ENCODE measurements around the gene DNHD1.

Gene DNHD1

GRCh38 chr11:6468712-6469495, 28.2 kb upstream of the DNHD1 start:
- Histone ChIP-seq H3K27me3 (ENCODE audit: low read depth, low read length) (no peaks in the 10 kb centered on the region), H3K27ac (ENCODE audit: low read length) (peak overlapping the region; percentile 32), H3K36me3 (ENCODE audit: control insufficient read depth in 1 of 2, insufficient read depth in 2 of 2, low read length in 2 of 2) (peaks cover 14 to 16% of the 10 kb centered on the region in 2 donors), H3K4me1 (ENCODE audit: control insufficient read depth in 1 of 2, insufficient read depth in 2 of 2, low read length in 2 of 2) (peaks cover 14 to 21% of the 10 kb centered on the region in 2 donors), H3K4me3 (ENCODE audit: low read depth in 1 of 2, low read length in 2 of 2) (no peak overlapping the region), H3K9me3 (ENCODE audit: control insufficient read depth in 1 of 2, low read length in 2 of 2) (no peaks in the 10 kb centered on the region)

GRCh38 chr11:6469599-6469998, 27.5 kb upstream of the DNHD1 start:
- peaks cover 14 to 21% of the 10 kb centered on the region in 2 donors for H3K4me1 ChIP-seq (ENCODE audit: control insufficient read depth in 1 of 2, insufficient read depth in 2 of 2, low read length in 2 of 2)
- peak overlapping the region; percentile 28 for H3K27ac ChIP-seq (ENCODE audit: low read length)
- peaks cover 9% of the 10 kb centered on the region in 2 donors for H3K36me3 ChIP-seq (ENCODE audit: control insufficient read depth in 1 of 2, insufficient read depth in 2 of 2, low read length in 2 of 2)
- H3K4me3 ChIP-seq (ENCODE audit: low read depth in 1 of 2, low read length in 2 of 2), result no peak overlapping the region
- H3K9me3 ChIP-seq (ENCODE audit: control insufficient read depth in 1 of 2, low read length in 2 of 2), result no peaks in the 10 kb centered on the region
- no peaks in the 10 kb centered on the region for H3K27me3 ChIP-seq (ENCODE audit: low read depth, low read length)

- peak overlapping the region; percentile 61 to 81 for H3K4me3 ChIP-seq (ENCODE audit: low read depth in 1 of 2, low read length in 2 of 2)
- H3K9me3 ChIP-seq (ENCODE audit: control insufficient read depth in 1 of 2, low read length in 2 of 2), result no peaks in the 10 kb centered on the region
- H3K27ac ChIP-seq (ENCODE audit: low read length), result peak overlapping the region; percentile 5
- H3K27me3 ChIP-seq (ENCODE audit: low read depth, low read length), result no peaks in the 10 kb centered on the region
- H3K36me3 ChIP-seq (ENCODE audit: control insufficient read depth in 1 of 2, insufficient read depth in 2 of 2, low read length in 2 of 2), result peaks cover 12 to 14% of the 10 kb centered on the region in 2 donors
- peaks cover 19 to 21% of the 10 kb centered on the region in 2 donors for H3K4me1 ChIP-seq (ENCODE audit: control insufficient read depth in 1 of 2, insufficient read depth in 2 of 2, low read length in 2 of 2)
Measured at GRCh38 chr11:6472934-6473333, 24.1 kb upstream of the DNHD1 start.

GRCh38 chr11:6473451-6474412, 23.3 kb upstream of the DNHD1 start, which contains the start of gene TRIM3:
TSS of gene TRIM3 (minus strand) at chr11:6473941. CDS start at chr11:6465695, 8,246 bp downstream.
- H3K9me3 ChIP-seq (ENCODE audit: control insufficient read depth in 1 of 2, low read length in 2 of 2), result no peaks in the 10 kb centered on the region
- H3K27ac ChIP-seq (ENCODE audit: low read length), result peak within 1 kb of the TSS; percentile 97
- peaks cover 17 to 20% of the 10 kb centered on the region in 2 donors for H3K36me3 ChIP-seq (ENCODE audit: control insufficient read depth in 1 of 2, insufficient read depth in 2 of 2, low read length in 2 of 2)
- no peaks in the 10 kb centered on the region for H3K27me3 ChIP-seq (ENCODE audit: low read depth, low read length)
- H3K4me1 ChIP-seq (ENCODE audit: control insufficient read depth in 1 of 2, insufficient read depth in 2 of 2, low read length in 2 of 2), result peaks cover 19% of the 10 kb centered on the region in 2 donors
- H3K4me3 ChIP-seq (ENCODE audit: low read depth in 1 of 2, low read length in 2 of 2), result peak within 1 kb of the TSS; percentile 73 to 81

GRCh38 chr11:6474413-6474792, 22.7 kb upstream of the DNHD1 start:
- peaks cover 14 to 18% of the 10 kb centered on the region in 2 donors for H3K4me1 ChIP-seq (ENCODE audit: control insufficient read depth in 1 of 2, insufficient read depth in 2 of 2, low read length in 2 of 2)
- H3K27ac ChIP-seq (ENCODE audit: low read length), result peak overlapping the region; percentile 97
- no peaks in the 10 kb centered on the region for H3K9me3 ChIP-seq (ENCODE audit: control insufficient read depth in 1 of 2, low read length in 2 of 2)
- peaks cover 23 to 27% of the 10 kb centered on the region in 2 donors for H3K36me3 ChIP-seq (ENCODE audit: control insufficient read depth in 1 of 2, insufficient read depth in 2 of 2, low read length in 2 of 2)
- H3K4me3 ChIP-seq (ENCODE audit: low read depth in 1 of 2, low read length in 2 of 2), result peak overlapping the region; percentile 58 to 68
- H3K27me3 ChIP-seq (ENCODE audit: low read depth, low read length), result no peaks in the 10 kb centered on the region

- Histone ChIP-seq H3K4me3 (ENCODE audit: low read depth in 1 of 2, low read length in 2 of 2) (peak overlapping the region; percentile 58 to 68), H3K36me3 (ENCODE audit: control insufficient read depth in 1 of 2, insufficient read depth in 2 of 2, low read length in 2 of 2) (peaks cover 24 to 28% of the 10 kb centered on the region in 2 donors), H3K4me1 (ENCODE audit: control insufficient read depth in 1 of 2, insufficient read depth in 2 of 2, low read length in 2 of 2) (peaks cover 9 to 20% of the 10 kb centered on the region in 2 donors), H3K27me3 (ENCODE audit: low read depth, low read length) (no peaks in the 10 kb centered on the region), H3K27ac (ENCODE audit: low read length) (peak overlapping the region; percentile 97), H3K9me3 (ENCODE audit: control insufficient read depth in 1 of 2, low read length in 2 of 2) (no peaks in the 10 kb centered on the region)
Measured at GRCh38 chr11:6474806-6475500, 22.1 kb upstream of the DNHD1 start.

- H3K4me1 ChIP-seq (ENCODE audit: control insufficient read depth in 1 of 2, insufficient read depth in 2 of 2, low read length in 2 of 2), result peaks cover 8 to 27% of the 10 kb centered on the region in 2 donors
- no peak overlapping the region for H3K4me3 ChIP-seq (ENCODE audit: low read depth in 1 of 2, low read length in 2 of 2)
Measured at GRCh38 chr11:6475936-6476335, 21.1 kb upstream of the DNHD1 start.

GRCh38 chr11:6476571-6476970, 20.5 kb upstream of the DNHD1 start:
- Histone ChIP-seq H3K4me1 (ENCODE audit: control insufficient read depth in 1 of 2, insufficient read depth in 2 of 2, low read length in 2 of 2) (peaks cover 8 to 27% of the 10 kb centered on the region in 2 donors), H3K27ac (ENCODE audit: low read length) (no peak overlapping the region), H3K27me3 (ENCODE audit: low read depth, low read length) (no peaks in the 10 kb centered on the region)

More at GRCh38 chr11:6475936-6476335, 21.1 kb upstream of the DNHD1 start:
- peaks cover 24 to 28% of the 10 kb centered on the region in 2 donors for H3K36me3 ChIP-seq (ENCODE audit: control insufficient read depth in 1 of 2, insufficient read depth in 2 of 2, low read length in 2 of 2)
- no peaks in the 10 kb centered on the region for H3K9me3 ChIP-seq (ENCODE audit: control insufficient read depth in 1 of 2, low read length in 2 of 2)
- H3K27me3 ChIP-seq (ENCODE audit: low read depth, low read length), result no peaks in the 10 kb centered on the region
- no peak overlapping the region for H3K27ac ChIP-seq (ENCODE audit: low read length)

GRCh38 chr11:6480299-6480914, 16.7 kb upstream of the DNHD1 start:
- Histone ChIP-seq H3K4me3 (ENCODE audit: low read depth in 1 of 2, low read length in 2 of 2) (peak overlapping the region; percentile 78 to 93), H3K9me3 (ENCODE audit: control insufficient read depth in 1 of 2, low read length in 2 of 2) (no peaks in the 10 kb centered on the region), H3K36me3 (ENCODE audit: control insufficient read depth in 1 of 2, insufficient read depth in 2 of 2, low read length in 2 of 2) (peaks cover 44 to 46% of the 10 kb centered on the region in 2 donors)

More at GRCh38 chr11:6476571-6476970, 20.5 kb upstream of the DNHD1 start:
- Histone ChIP-seq H3K4me3 (ENCODE audit: low read depth in 1 of 2, low read length in 2 of 2) (no peak overlapping the region), H3K9me3 (ENCODE audit: control insufficient read depth in 1 of 2, low read length in 2 of 2) (no peaks in the 10 kb centered on the region), H3K36me3 (ENCODE audit: control insufficient read depth in 1 of 2, insufficient read depth in 2 of 2, low read length in 2 of 2) (peaks cover 24 to 29% of the 10 kb centered on the region in 2 donors)

More at GRCh38 chr11:6480299-6480914, 16.7 kb upstream of the DNHD1 start:
- Histone ChIP-seq H3K27me3 (ENCODE audit: low read depth, low read length) (no peaks in the 10 kb centered on the region), H3K27ac (ENCODE audit: low read length) (peak overlapping the region; percentile 96), H3K4me1 (ENCODE audit: control insufficient read depth in 1 of 2, insufficient read depth in 2 of 2, low read length in 2 of 2) (peaks cover 8 to 31% of the 10 kb centered on the region in 2 donors)
